Measurements from ENCODE around the gene MS4A4E. TPM values are rescaled to one million over a fixed set of nuclear protein-coding genes. Genes with fewer than 3 reads are reported as not detected.

The MS4A4E gene
- total and polyA plus RNA-seq, 2 of the 8 experiments (the other 6 are each of a cell fraction or from before 2014, with no cell fraction given), result not detected

- Histone ChIP-seq H3K27ac (ENCODE audit: low read depth, low read length) (no peak overlapping the region), H3K4ac (replicated peaks; ENCODE audit: insufficient read length, low read depth, low read length) (no peak overlapping the region), H4K5ac (ENCODE audit: insufficient read length, low read depth, low read length) (no peak overlapping the region), H3K9ac (replicated peaks in 1 of 4; ENCODE audit: extremely low read depth in 1 of 4, low read depth in 3 of 4, low read length in 3 of 4) (no peak overlapping the region), H3K56ac (replicated peaks; ENCODE audit: insufficient read length, low read depth, low read length) (no peak overlapping the region), H2AK5ac (ENCODE audit: low read depth, low read length) (no peak overlapping the region), H3K23ac (ENCODE audit: insufficient read length) (no peak overlapping the region), H3K27me3 (replicated peaks in 1 of 4; ENCODE audit: control insufficient read depth in 3 of 4, extremely low read depth in 1 of 4, insufficient read depth in 3 of 4, low read length in 3 of 4) (no peaks in the 10 kb centered on the region), H2BK20ac (ENCODE audit: low read length) (no peak overlapping the region), H4K8ac (ENCODE audit: extremely low read depth, insufficient read depth, low read length) (no peak overlapping the region), H3K4me1 (replicated peaks in 1 of 4; ENCODE audit: control insufficient read depth in 3 of 4, insufficient read depth in 4 of 4, low read length in 3 of 4) (peaks cover 0 to 3% (median 0%) of the 10 kb centered on the region in 4 experiments; a peak in 1 of 7 replicates), H3K4me3 (ENCODE audit: extremely low read depth in 1 of 4, insufficient read depth in 2 of 4, low read depth in 3 of 4, low read length in 4 of 4) (no peak overlapping the region), H3K36me3 (ENCODE audit: control insufficient read depth in 2 of 4, insufficient read depth in 4 of 4, low read length in 3 of 4) (no peaks in the 10 kb centered on the region), H3K23me2 (ENCODE audit: low read depth, low read length) (no peaks in the 10 kb centered on the region), H3K79me1 (ENCODE audit: low read depth, low read length) (no peaks in the 10 kb centered on the region), H3K4me2 (ENCODE audit: insufficient read depth in 1 of 2, low read depth in 2 of 2, low read length in 2 of 2) (no peak overlapping the region), H4K91ac (replicated peaks; ENCODE audit: insufficient read length, low read length) (no peak overlapping the region), H2BK15ac (ENCODE audit: low read length) (no peak overlapping the region), H3K9me3 (ENCODE audit: insufficient read depth in 2 of 2, low read depth in 1 of 2, low read length in 1 of 2) (peaks cover 5 to 6% of the 10 kb centered on the region in 2 experiments; a peak in 3 of 4 replicates), H4K20me1 (replicated peaks in 1 of 2; ENCODE audit: control insufficient read depth in 1 of 2, insufficient read depth in 2 of 2, low read length in 2 of 2) (no peaks in the 10 kb centered on the region), H2BK120ac (replicated peaks; ENCODE audit: low read depth, low read length) (no peak overlapping the region), H3K79me2 (ENCODE audit: control insufficient read depth in 1 of 2, insufficient read depth in 2 of 2, low read length in 2 of 2) (no peaks in the 10 kb centered on the region), H2BK5ac (ENCODE audit: low read depth, low read length) (no peak overlapping the region), H2AFZ (ENCODE audit: low read length) (no peak overlapping the region), H3K14ac (ENCODE audit: insufficient read length) (no peak overlapping the region), H2BK12ac (ENCODE audit: low read depth, low read length) (no peak overlapping the region), H3K18ac (ENCODE audit: extremely low read depth, low read length) (no peak overlapping the region)
- DNase-seq (ENCODE audit: low read depth in 1 of 2, low spot score in 2 of 2) (no peak), FAIRE-seq (no peak)
- 100% methylated on average over 1 of the region's 1 CpG; no CpG with 5 or more reads in 1 of the 2 experiments for WGBS, 2 experiments (ENCODE audit: extremely low coverage in 1 of 2, insufficient coverage in 1 of 2, insufficient read length in 1 of 2, insufficient replicate concordance in 2 of 2, low coverage in 1 of 2, low lambda C conversion rate in 2 of 2, missing lambda C conversion rate in 1 of 2)
- no peak for TF ChIP-seq CBX8 (IDR thresholded peaks at IDR 0.05; ENCODE audit: borderline replicate concordance, low read depth, low read length)
- TF ChIP-seq RAD21 (IDR thresholded peaks at IDR 0.05 in 1 of 2, conservative IDR thresholded peaks at IDR 0.05 in 1 of 2; ENCODE audit: low read depth in 2 of 2, low read length in 2 of 2), result no peak
- TF ChIP-seq CHD2 (IDR thresholded peaks at IDR 0.05; ENCODE audit: low read length), result no peak
- no peak for TF ChIP-seq YY1 (IDR thresholded peaks at IDR 0.05; ENCODE audit: low read depth, low read length)
- no peak for TF ChIP-seq RNF2 (IDR thresholded peaks at IDR 0.05; ENCODE audit: borderline replicate concordance, low read depth, low read length, missing control alignments, poor library complexity, severe bottlenecking)
- CTCF ChIA-PET (ENCODE audit: partially characterized antibody), result interaction anchor here (1.5 kb wide), 1 partner anchor 13 kb away, joined by 4 read pairs; no protein-coding TSS in a partner anchor
- POLR2A ChIA-PET (ENCODE audit: partially characterized antibody), result no interaction called here
These were observed 36.3 kb downstream of the MS4A4E start for GRCh38 chr11:60206616-60207015.
